T follicular helper cell (primary cell): ENCODE results near the gene RET.

Experiments
- DNase-seq: peaks from one replicate; pipeline ENCODE4 v3.0.0-alpha.2; 2020; ENCODE audit warnings: low read depth
- total RNA-seq, 2 experiments: gene quantifications; one replicate each; lab custom pipeline; 2026; lab: John Stamatoyannopoulos, UW

RET gene
- 0.06 to 0.22 reads per million in 2 experiments for total RNA-seq

- DNase-seq, result no peak
Observed at GRCh38 chr10:43076876-43077420, at the start of gene RET. TSS of gene RET (plus strand) at chr10:43077069. CDS start at chr10:43077259, 190 bp downstream.

- DNase-seq, result no peak
Observed at GRCh38 chr10:43027331-43027955, 49.4 kb upstream of the RET start.

- no peak for DNase-seq
Observed at GRCh38 chr10:43028143-43028542, 48.7 kb upstream of the RET start.

- no peak for DNase-seq
Observed at GRCh38 chr10:43029043-43029442, 47.8 kb upstream of the RET start.

GRCh38 chr10:43032613-43033012 lies 44.3 kb upstream of the RET start:
- DNase-seq, result no peak

GRCh38 chr10:43035800-43036199 lies 41.1 kb upstream of the RET start:
- no peak for DNase-seq

GRCh38 chr10:43036481-43037428 lies 40.1 kb upstream of the RET start:
- no peak for DNase-seq

- DNase-seq, result no peak
Observed at GRCh38 chr10:43037440-43037839, 39.4 kb upstream of the RET start.

- no peak for DNase-seq
Observed at GRCh38 chr10:43037942-43038782, 38.7 kb upstream of the RET start.

GRCh38 chr10:43038783-43039623 lies 37.9 kb upstream of the RET start:
- no peak for DNase-seq

- DNase-seq, result no peak
Observed at GRCh38 chr10:43039624-43040481, 37.0 kb upstream of the RET start.

- no peak for DNase-seq
Observed at GRCh38 chr10:43040482-43041256, 36.2 kb upstream of the RET start.

- no peak for DNase-seq
Observed at GRCh38 chr10:43041422-43042342, 35.2 kb upstream of the RET start.

- no peak for DNase-seq
Observed at GRCh38 chr10:43042503-43043341, 34.1 kb upstream of the RET start.

GRCh38 chr10:43043342-43043772 lies 33.5 kb upstream of the RET start:
- DNase-seq, result no peak

- no peak for DNase-seq
Observed at GRCh38 chr10:43043773-43044447, 33.0 kb upstream of the RET start.
